Measurements from ENCODE around the gene ERCC2. TPM values are rescaled to one million over a fixed set of nuclear protein-coding genes. Genes with fewer than 3 reads are reported as not detected.
"Not testable (repeated sequence)": the region's sequence is repeated elsewhere in the genome, so short reads cannot be mapped to it uniquely, and the experiment has no call there.

ERCC2 gene
- total RNA-seq, 4 donors from 2014 or later: 1.8 to 16.6 (median 10.5) TPM

GRCh38 chr19:45340232-45340898 lies 30.0 kb downstream of the ERCC2 start, which contains the start of gene KLC3:
TSS of gene KLC3 (plus strand) at chr19:45340750. CDS start at chr19:45345542, 4,792 bp downstream.
- no peaks in the 10 kb centered on the region for H3K36me3 ChIP-seq
- peaks cover 3 to 19% of the 10 kb centered on the region in 2 donors for H3K27me3 ChIP-seq
- H3K9me3 ChIP-seq: no peaks in the 10 kb centered on the region
- H3K4me3 ChIP-seq: no peak within 1 kb of the TSS
- H3K4me1 ChIP-seq: peaks cover 0 to 4% of the 10 kb centered on the region in 2 donors
- DNase-seq: no peak
- TF ChIP-seq POLR2A (IDR thresholded peaks at IDR 0.05): no peak
- no peak for TF ChIP-seq CTCF (IDR thresholded peaks at IDR 0.05)
- intact Hi-C loops (cut with DNase I; ENCODE audit: low total_unique reads): no loop called here
- no peak within 1 kb of the TSS for H3K27ac ChIP-seq

- Histone ChIP-seq H3K27ac (no peak overlapping the region), H3K27me3 (peaks cover 3 to 19% of the 10 kb centered on the region in 2 donors), H3K4me3 (no peak overlapping the region), H3K9me3 (no peaks in the 10 kb centered on the region), H3K4me1 (peaks cover 0 to 4% of the 10 kb centered on the region in 2 donors), H3K36me3 (no peaks in the 10 kb centered on the region)
- intact Hi-C loops (cut with DNase I; ENCODE audit: low total_unique reads): no loop called here
- DNase-seq: no peak
- TF ChIP-seq POLR2A (IDR thresholded peaks at IDR 0.05) (no peak), CTCF (IDR thresholded peaks at IDR 0.05) (no peak)
Observed at GRCh38 chr19:45339629-45340028, 30.7 kb downstream of the ERCC2 start.

- TF ChIP-seq POLR2A (IDR thresholded peaks at IDR 0.05) (no peak), CTCF (IDR thresholded peaks at IDR 0.05) (no peak)
- intact Hi-C loops (cut with DNase I; ENCODE audit: low total_unique reads): no loop called here
- H3K4me1 ChIP-seq: peaks cover 0 to 4% of the 10 kb centered on the region in 2 donors
- no peaks in the 10 kb centered on the region for H3K9me3 ChIP-seq
- no peak overlapping the region for H3K27ac ChIP-seq
- H3K36me3 ChIP-seq: no peaks in the 10 kb centered on the region
- H3K4me3 ChIP-seq: no peak overlapping the region
- peaks cover 3 to 19% of the 10 kb centered on the region in 2 donors for H3K27me3 ChIP-seq
- DNase-seq: no peak
Observed at GRCh38 chr19:45336696-45337251, 33.6 kb downstream of the ERCC2 start.

GRCh38 chr19:45334881-45335280 lies 35.5 kb downstream of the ERCC2 start:
- intact Hi-C loops (cut with DNase I; ENCODE audit: low total_unique reads): not testable (repeated sequence)

GRCh38 chr19:45333609-45334303 lies 36.6 kb downstream of the ERCC2 start:
- H3K27ac ChIP-seq: no peak overlapping the region
- no peaks in the 10 kb centered on the region for H3K36me3 ChIP-seq
- no peaks in the 10 kb centered on the region for H3K4me1 ChIP-seq
- H3K9me3 ChIP-seq: no peaks in the 10 kb centered on the region
- no peak for TF ChIP-seq CTCF (IDR thresholded peaks at IDR 0.05)
- TF ChIP-seq POLR2A (IDR thresholded peaks at IDR 0.05): no peak
- no peaks in the 10 kb centered on the region for H3K27me3 ChIP-seq
- no peak for DNase-seq
- intact Hi-C loops (cut with DNase I; ENCODE audit: low total_unique reads): no loop called here
- no peak overlapping the region for H3K4me3 ChIP-seq

More at GRCh38 chr19:45334881-45335280, 35.5 kb downstream of the ERCC2 start:
- H3K9me3 ChIP-seq, H3K36me3 ChIP-seq, H3K4me1 ChIP-seq, H3K4me3 ChIP-seq, DNase-seq, H3K27me3 ChIP-seq, H3K27ac ChIP-seq: not testable (repeated sequence)
